ENCODE data around the gene BAD. TPM values are rescaled to one million over a fixed set of nuclear protein-coding genes. Genes with fewer than 3 reads are reported as not detected.

Gene BAD
- total and polyA plus RNA-seq, 2 of the 13 experiments (the other 11 are each of a cell fraction or from before 2014, with no cell fraction given), result 17.9 to 28.5 TPM

DNA sequence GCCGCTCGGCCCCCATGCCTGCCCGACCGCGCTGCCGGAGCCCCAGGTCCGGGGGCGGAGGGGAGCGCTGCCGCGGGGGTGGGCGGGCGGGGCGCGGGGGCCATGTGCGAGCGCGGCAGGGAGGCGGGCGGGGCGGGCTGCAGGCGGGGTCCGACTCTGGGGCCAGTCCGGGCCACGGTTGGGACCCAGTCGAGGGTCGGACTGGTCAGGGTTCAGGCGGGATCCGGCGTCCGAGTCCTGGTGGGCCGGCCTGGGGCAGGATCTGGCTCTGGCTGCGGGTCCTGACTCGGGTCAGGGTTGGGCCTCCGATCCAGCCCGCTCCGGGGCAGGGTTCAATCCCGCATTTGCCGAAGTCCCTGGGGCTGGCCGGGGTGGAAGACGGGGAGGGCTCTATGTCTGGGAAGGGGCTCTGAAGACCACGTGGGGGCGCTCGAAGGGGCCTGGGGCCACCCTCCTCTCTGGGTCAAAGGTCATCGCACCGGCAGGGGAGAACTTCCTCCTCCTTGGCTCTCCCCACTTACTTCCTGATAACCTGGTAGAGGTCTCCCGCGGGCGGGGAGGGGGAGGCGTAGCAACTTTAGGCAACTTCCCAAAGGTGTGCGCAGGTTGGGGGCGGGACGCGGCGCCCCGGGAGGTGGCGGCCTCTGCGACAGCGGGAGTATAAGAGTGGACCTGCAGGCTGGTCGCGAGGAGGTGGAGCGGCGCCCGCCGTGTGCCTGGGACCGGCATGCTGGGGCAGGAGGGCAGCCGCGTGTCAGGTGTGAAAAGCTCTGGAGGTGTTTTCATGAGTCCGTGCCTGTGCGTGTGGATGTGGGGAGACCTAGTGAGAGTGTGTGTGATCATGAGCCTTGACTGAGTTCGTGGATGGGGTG lies 21.5 kb upstream of the BAD start (continued):
- peak; percentile 45 for TF ChIP-seq YEATS4 (CRISPR knock-in tag; IDR thresholded peaks at IDR 0.05; ENCODE audit: borderline replicate concordance)
- TF ChIP-seq RFX1 (IDR thresholded peaks at IDR 0.05), result no peak
- no peak for TF ChIP-seq TEAD2 (CRISPR knock-in tag; IDR thresholded peaks at IDR 0.05)
- TF ChIP-seq RBFOX2 (IDR thresholded peaks at IDR 0.05; ENCODE audit: low read depth, low read length), result peak; percentile 85
- TF ChIP-seq MXI1 (IDR thresholded peaks at IDR 0.05; ENCODE audit: borderline replicate concordance, low read depth, low read length), result peak; percentile 40; the same call in 1 of the 3 replicates
- TF ChIP-seq TBX3 (IDR thresholded peaks at IDR 0.05; ENCODE audit: borderline replicate concordance), result 0 out of 2 replicates have a peak, but pooled peaks have one; percentile 53
- TF ChIP-seq ELF4 (CRISPR knock-in tag; IDR thresholded peaks at IDR 0.05; ENCODE audit: borderline replicate concordance), result 0 out of 2 replicates have a peak, but pooled peaks have one; percentile 38
- TF ChIP-seq ZNF883 (CRISPR knock-in tag; IDR thresholded peaks at IDR 0.05; ENCODE audit: not compliant biosample characterization), result no peak
- 0 out of 2 replicates have a peak, but pooled peaks have one; percentile 51 for TF ChIP-seq ZNF619 (CRISPR knock-in tag; IDR thresholded peaks at IDR 0.05)
- TF ChIP-seq, protein P1, sequence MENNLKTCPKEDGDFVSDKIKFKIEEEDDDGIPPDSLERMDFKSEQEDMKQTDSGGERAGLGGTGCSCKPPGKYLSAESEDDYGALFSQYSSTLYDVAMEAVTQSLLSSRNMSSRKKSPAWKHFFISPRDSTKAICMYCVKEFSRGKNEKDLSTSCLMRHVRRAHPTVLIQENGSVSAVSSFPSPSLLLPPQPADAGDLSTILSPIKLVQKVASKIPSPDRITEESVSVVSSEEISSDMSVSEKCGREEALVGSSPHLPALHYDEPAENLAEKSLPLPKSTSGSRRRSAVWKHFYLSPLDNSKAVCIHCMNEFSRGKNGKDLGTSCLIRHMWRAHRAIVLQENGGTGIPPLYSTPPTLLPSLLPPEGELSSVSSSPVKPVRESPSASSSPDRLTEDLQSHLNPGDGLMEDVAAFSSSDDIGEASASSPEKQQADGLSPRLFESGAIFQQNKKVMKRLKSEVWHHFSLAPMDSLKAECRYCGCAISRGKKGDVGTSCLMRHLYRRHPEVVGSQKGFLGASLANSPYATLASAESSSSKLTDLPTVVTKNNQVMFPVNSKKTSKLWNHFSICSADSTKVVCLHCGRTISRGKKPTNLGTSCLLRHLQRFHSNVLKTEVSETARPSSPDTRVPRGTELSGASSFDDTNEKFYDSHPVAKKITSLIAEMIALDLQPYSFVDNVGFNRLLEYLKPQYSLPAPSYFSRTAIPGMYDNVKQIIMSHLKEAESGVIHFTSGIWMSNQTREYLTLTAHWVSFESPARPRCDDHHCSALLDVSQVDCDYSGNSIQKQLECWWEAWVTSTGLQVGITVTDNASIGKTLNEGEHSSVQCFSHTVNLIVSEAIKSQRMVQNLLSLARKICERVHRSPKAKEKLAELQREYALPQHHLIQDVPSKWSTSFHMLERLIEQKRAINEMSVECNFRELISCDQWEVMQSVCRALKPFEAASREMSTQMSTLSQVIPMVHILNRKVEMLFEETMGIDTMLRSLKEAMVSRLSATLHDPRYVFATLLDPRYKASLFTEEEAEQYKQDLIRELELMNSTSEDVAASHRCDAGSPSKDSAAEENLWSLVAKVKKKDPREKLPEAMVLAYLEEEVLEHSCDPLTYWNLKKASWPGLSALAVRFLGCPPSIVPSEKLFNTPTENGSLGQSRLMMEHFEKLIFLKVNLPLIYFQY (CRISPR knock-in tag; IDR thresholded peaks at IDR 0.05; ENCODE audit: borderline replicate concordance), result peak; percentile 41; the same call in 1 of the 2 replicates
- no peak for TF ChIP-seq FOXA1 (IDR thresholded peaks at IDR 0.05)
- no peak for TF ChIP-seq FOXA1 (CRISPR knock-in tag; IDR thresholded peaks at IDR 0.05)
- peak; percentile 79 for TF ChIP-seq ELF1 (CRISPR knock-in tag; IDR thresholded peaks at IDR 0.05)
- peak; percentile 61; the same call in 1 of the 2 replicates for TF ChIP-seq AKAP8 (CRISPR knock-in tag; IDR thresholded peaks at IDR 0.05)
- TF ChIP-seq ZSCAN22 (CRISPR knock-in tag; IDR thresholded peaks at IDR 0.05), result no peak
- TF ChIP-seq ZFAT (CRISPR knock-in tag; conservative IDR thresholded peaks at IDR 0.05), result no peak
- TF ChIP-seq ZNF234 (CRISPR knock-in tag; conservative IDR thresholded peaks at IDR 0.05), result no peak
- TF ChIP-seq CBX2 (IDR thresholded peaks at IDR 0.05; ENCODE audit: low read depth, low read length), result no peak
- TF ChIP-seq CBX2 (CRISPR knock-in tag; IDR thresholded peaks at IDR 0.05; ENCODE audit: low read depth), result 0 out of 2 replicates have a peak, but pooled peaks have one; percentile 52
- TF ChIP-seq ZNF790 (CRISPR knock-in tag; IDR thresholded peaks at IDR 0.05; ENCODE audit: borderline replicate concordance), result peak; percentile 3; the same call in 1 of the 2 replicates
- TF ChIP-seq HDAC6 (IDR thresholded peaks at IDR 0.05; ENCODE audit: low read depth, low read length), result no peak
- TF ChIP-seq, protein P2, sequence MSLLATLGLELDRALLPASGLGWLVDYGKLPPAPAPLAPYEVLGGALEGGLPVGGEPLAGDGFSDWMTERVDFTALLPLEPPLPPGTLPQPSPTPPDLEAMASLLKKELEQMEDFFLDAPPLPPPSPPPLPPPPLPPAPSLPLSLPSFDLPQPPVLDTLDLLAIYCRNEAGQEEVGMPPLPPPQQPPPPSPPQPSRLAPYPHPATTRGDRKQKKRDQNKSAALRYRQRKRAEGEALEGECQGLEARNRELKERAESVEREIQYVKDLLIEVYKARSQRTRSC (CRISPR knock-in tag; IDR thresholded peaks at IDR 0.05; ENCODE audit: low read depth), result no peak
- TF ChIP-seq ELF3 (CRISPR knock-in tag; IDR thresholded peaks at IDR 0.05), result peak; percentile 95
- TF ChIP-seq ZMYM3 (CRISPR knock-in tag; IDR thresholded peaks at IDR 0.05), result peak; percentile 26; the same call in 1 of the 2 replicates
